Naive B cell (primary cell): ENCODE measurements around the gene CTAGE15. TPM values are rescaled to one million over a fixed set of nuclear protein-coding genes. Genes with fewer than 3 reads are reported as not detected.
"Not testable (repeated sequence)": the region's sequence is repeated elsewhere in the genome, so short reads cannot be mapped to it uniquely, and the experiment has no call there.

Experiments used
- ATAC-seq, 2 donors: fragments of 150-1000 bp; cut with Tn5 transposase; 2 replicates each; pipeline ENCODE4 v1.10.0; 2021; ENCODE audit warnings: low read depth in 2 of 2, mild to moderate bottlenecking in 2 of 2, moderate library complexity in 2 of 2
- DNase-seq: peaks from one replicate; pipeline ENCODE4 v3.0.0; 2022
- H3K27ac Mint-ChIP-seq, 6 donors: one replicate each; pipeline ENCODE4 v1.8.0; 2020 to 2022; ENCODE audit warnings: mild to moderate bottlenecking in 6 of 6, mixed read lengths in 6 of 6, moderate library complexity in 5 of 6, inconsistent platforms in 2 of 6
- H3K27me3 Mint-ChIP-seq, 3 donors: one replicate each; pipeline ENCODE4 v1.8.0; 2021 to 2022; ENCODE audit warnings: mixed read lengths in 3 of 3, mild to moderate bottlenecking in 1 of 3
- H3K36me3 Mint-ChIP-seq, 2 donors: one replicate each; pipeline ENCODE4 v1.8.0; 2020 to 2022; ENCODE audit warnings: mixed read lengths in 2 of 2, inconsistent platforms in 1 of 2, mild to moderate bottlenecking in 1 of 2
- H3K4me1 Mint-ChIP-seq, 3 donors: one replicate each; pipeline ENCODE4 v1.8.0; 2020 to 2022; ENCODE audit warnings: mixed read lengths in 3 of 3, inconsistent platforms in 1 of 3, mild to moderate bottlenecking in 1 of 3, moderate library complexity in 1 of 3
- H3K4me3 Mint-ChIP-seq, 8 donors: one replicate each; pipeline ENCODE4 v1.8.0; 2020 to 2022; ENCODE audit warnings: mild to moderate bottlenecking in 8 of 8, mixed read lengths in 8 of 8, moderate library complexity in 8 of 8, inconsistent platforms in 2 of 8
- H3K9me3 Mint-ChIP-seq, 7 donors: one replicate each; pipeline ENCODE4 v1.8.0; 2020 to 2022; ENCODE audit warnings: mixed read lengths in 7 of 7, mild to moderate bottlenecking in 5 of 7, inconsistent platforms in 2 of 7, moderate library complexity in 1 of 7
- polyA plus RNA-seq, 6 donors: library from polyadenylated mRNA; unstranded; fragments of 300-500 nt; fragmentation: Illumina TruSeq; gene quantifications; one replicate each; pipeline ENCODE4 v1.2.3, GENCODE V29; 2021; ENCODE audit warnings: low read depth in 6 of 6

The CTAGE15 gene
- polyA plus RNA-seq = under 1 TPM in 1 of 6 donors, not detected in 5; 0.22 TPM

GRCh38 chr7:143571501-143571900 lies at the start of gene CTAGE15:
CTAGE15 (plus strand) TSS chr7:143571801; CDS start chr7:143571818, 17 bp downstream.
- not testable (repeated sequence) for H3K4me1 Mint-ChIP-seq, H3K27ac Mint-ChIP-seq, H3K4me3 Mint-ChIP-seq, ATAC-seq, H3K27me3 Mint-ChIP-seq, H3K9me3 Mint-ChIP-seq, DNase-seq, H3K36me3 Mint-ChIP-seq

- H3K27ac Mint-ChIP-seq, H3K4me1 Mint-ChIP-seq, DNase-seq, H3K9me3 Mint-ChIP-seq, ATAC-seq, H3K4me3 Mint-ChIP-seq, H3K36me3 Mint-ChIP-seq: not testable (repeated sequence)
- H3K27me3 Mint-ChIP-seq = peaks cover 0 to 19% (median 12%) of the 10 kb centered on the region in 3 donors
Measured at GRCh38 chr7:143522309-143522916, 49.2 kb upstream of the CTAGE15 start.

- DNase-seq, H3K27me3 Mint-ChIP-seq, H3K4me3 Mint-ChIP-seq, H3K36me3 Mint-ChIP-seq, H3K9me3 Mint-ChIP-seq, ATAC-seq, H3K27ac Mint-ChIP-seq, H3K4me1 Mint-ChIP-seq: not testable (repeated sequence)
Measured at GRCh38 chr7:143531169-143531926, 40.3 kb upstream of the CTAGE15 start.

- not testable (repeated sequence) for ATAC-seq, DNase-seq, H3K4me3 Mint-ChIP-seq, H3K27me3 Mint-ChIP-seq, H3K9me3 Mint-ChIP-seq, H3K27ac Mint-ChIP-seq, H3K36me3 Mint-ChIP-seq, H3K4me1 Mint-ChIP-seq
Measured at GRCh38 chr7:143531932-143532331, 39.7 kb upstream of the CTAGE15 start.

- H3K36me3 Mint-ChIP-seq, H3K27me3 Mint-ChIP-seq, ATAC-seq, H3K9me3 Mint-ChIP-seq, H3K4me3 Mint-ChIP-seq, H3K4me1 Mint-ChIP-seq, H3K27ac Mint-ChIP-seq, DNase-seq: not testable (repeated sequence)
Measured at GRCh38 chr7:143533213-143533839, 38.3 kb upstream of the CTAGE15 start.

GRCh38 chr7:143536443-143536842 lies 35.2 kb upstream of the CTAGE15 start:
- not testable (repeated sequence) for H3K4me1 Mint-ChIP-seq, DNase-seq, H3K36me3 Mint-ChIP-seq, H3K9me3 Mint-ChIP-seq, H3K27me3 Mint-ChIP-seq, H3K27ac Mint-ChIP-seq, ATAC-seq, H3K4me3 Mint-ChIP-seq

GRCh38 chr7:143543288-143544038 lies 28.1 kb upstream of the CTAGE15 start:
- H3K27ac Mint-ChIP-seq, H3K36me3 Mint-ChIP-seq, ATAC-seq, H3K4me3 Mint-ChIP-seq, H3K9me3 Mint-ChIP-seq, H3K4me1 Mint-ChIP-seq, H3K27me3 Mint-ChIP-seq, DNase-seq: not testable (repeated sequence)

GRCh38 chr7:143555968-143556367 lies 15.6 kb upstream of the CTAGE15 start:
- H3K4me3 Mint-ChIP-seq, ATAC-seq, H3K4me1 Mint-ChIP-seq, H3K9me3 Mint-ChIP-seq, H3K27ac Mint-ChIP-seq, DNase-seq, H3K27me3 Mint-ChIP-seq, H3K36me3 Mint-ChIP-seq: not testable (repeated sequence)

- not testable (repeated sequence) for H3K4me1 Mint-ChIP-seq, H3K27ac Mint-ChIP-seq, DNase-seq, H3K4me3 Mint-ChIP-seq, H3K36me3 Mint-ChIP-seq, ATAC-seq, H3K9me3 Mint-ChIP-seq, H3K27me3 Mint-ChIP-seq
Measured at GRCh38 chr7:143563306-143563705, 8.3 kb upstream of the CTAGE15 start.

- H3K27ac Mint-ChIP-seq, H3K36me3 Mint-ChIP-seq, DNase-seq, H3K4me3 Mint-ChIP-seq, H3K9me3 Mint-ChIP-seq, H3K4me1 Mint-ChIP-seq, H3K27me3 Mint-ChIP-seq, ATAC-seq: not testable (repeated sequence)
Measured at GRCh38 chr7:143566001-143566400, 5.6 kb upstream of the CTAGE15 start.

- DNase-seq, H3K4me1 Mint-ChIP-seq, H3K36me3 Mint-ChIP-seq, ATAC-seq, H3K9me3 Mint-ChIP-seq, H3K27ac Mint-ChIP-seq, H3K4me3 Mint-ChIP-seq, H3K27me3 Mint-ChIP-seq: not testable (repeated sequence)
Measured at GRCh38 chr7:143588183-143588582, 16.6 kb downstream of the CTAGE15 start.

- H3K4me1 Mint-ChIP-seq, H3K4me3 Mint-ChIP-seq, H3K27me3 Mint-ChIP-seq, H3K27ac Mint-ChIP-seq, H3K9me3 Mint-ChIP-seq, ATAC-seq, DNase-seq, H3K36me3 Mint-ChIP-seq: not testable (repeated sequence)
Measured at GRCh38 chr7:143589897-143590296, 18.3 kb downstream of the CTAGE15 start.

GRCh38 chr7:143598086-143598485 lies 26.5 kb downstream of the CTAGE15 start:
- not testable (repeated sequence) for H3K36me3 Mint-ChIP-seq, H3K4me1 Mint-ChIP-seq, ATAC-seq, H3K9me3 Mint-ChIP-seq, H3K27ac Mint-ChIP-seq, H3K4me3 Mint-ChIP-seq, DNase-seq, H3K27me3 Mint-ChIP-seq
